Superior temporal gyrus (tissue), 1 donor: ENCODE data around the gene PEAK1.
A peak's percentile ranks its signal among the peaks of the same experiment; 100 is the strongest.

Source experiments
- DNase-seq: peaks from one replicate; pipeline ENCODE4 v3.0.0-alpha.2; 2016; ENCODE audit errors: extremely low spot score

The PEAK1 gene

GRCh38 chr15:77098572-77098971 is 321.3 kb downstream of the PEAK1 start:
- no peak for DNase-seq

GRCh38 chr15:77097921-77098320 is 322.0 kb downstream of the PEAK1 start:
- no peak for DNase-seq

GRCh38 chr15:77097248-77097721 is 322.6 kb downstream of the PEAK1 start:
- DNase-seq: no peak

- DNase-seq: no peak
Measured at GRCh38 chr15:77096541-77096940, 323.4 kb downstream of the PEAK1 start.

GRCh38 chr15:77096138-77096537 is 323.8 kb downstream of the PEAK1 start:
- DNase-seq: no peak

GRCh38 chr15:77094397-77095030 is 325.4 kb downstream of the PEAK1 start:
- no peak for DNase-seq

- DNase-seq: no peak
Measured at GRCh38 chr15:77093436-77093835, 326.5 kb downstream of the PEAK1 start.

- DNase-seq: no peak
Measured at GRCh38 chr15:77091097-77091496, 328.8 kb downstream of the PEAK1 start.

GRCh38 chr15:77087213-77087612 is 332.7 kb downstream of the PEAK1 start:
- DNase-seq: no peak

GRCh38 chr15:77085297-77085696 is 334.6 kb downstream of the PEAK1 start:
- DNase-seq: no peak

- DNase-seq: no peak
Measured at GRCh38 chr15:77084436-77084835, 335.5 kb downstream of the PEAK1 start.

- DNase-seq: peak; percentile 84
Measured at GRCh38 chr15:77083381-77084160, 336.3 kb downstream of the PEAK1 start.

GRCh38 chr15:77081971-77082370 is 337.9 kb downstream of the PEAK1 start:
- no peak for DNase-seq

GRCh38 chr15:77076323-77076915 is 343.5 kb downstream of the PEAK1 start:
- DNase-seq: peak; percentile 60

- DNase-seq: peak; percentile 55
Measured at GRCh38 chr15:77075528-77075927, 344.4 kb downstream of the PEAK1 start.

- DNase-seq: no peak
Measured at GRCh38 chr15:77074350-77074749, 345.6 kb downstream of the PEAK1 start.

- DNase-seq: no peak
Measured at GRCh38 chr15:77071305-77072223, 348.3 kb downstream of the PEAK1 start.

- peak; percentile 95 for DNase-seq
Measured at GRCh38 chr15:77070495-77071304, 349.2 kb downstream of the PEAK1 start, which contains the start of gene TSPAN3. TSS of gene TSPAN3 (minus strand) at chr15:77071109. CDS start at chr15:77070954, 155 bp downstream.

GRCh38 chr15:77070180-77070494 is 349.8 kb downstream of the PEAK1 start:
- DNase-seq: no peak

- DNase-seq: no peak
Measured at GRCh38 chr15:77069521-77070121, 350.3 kb downstream of the PEAK1 start.
